ENCODE measurements around the gene SPATS2.
A peak's percentile ranks its signal among the peaks of the same experiment; 100 is the strongest.

The SPATS2 gene

GRCh38 chr12:49538510-49539403 lies 171.5 kb downstream of the SPATS2 start, which contains the start of gene KCNH3:
KCNH3 (plus strand) TSS chr12:49539030; CDS start chr12:49539417, 387 bp downstream.
- DNase-seq = peak in 49 of 56 donors; percentile 17 to 82 (median 66)

GRCh38 chr12:49539406-49540228 lies 172.4 kb downstream of the SPATS2 start:
- no peak for DNase-seq

GRCh38 chr12:49540229-49541139 lies 173.2 kb downstream of the SPATS2 start:
- no peak for DNase-seq

GRCh38 chr12:49541140-49541861 lies 174.0 kb downstream of the SPATS2 start:
- DNase-seq = no peak

- DNase-seq = no peak
Measured at GRCh38 chr12:49541911-49542505, 174.7 kb downstream of the SPATS2 start.

GRCh38 chr12:49542592-49543160 lies 175.4 kb downstream of the SPATS2 start:
- no peak for DNase-seq

- DNase-seq = no peak
Measured at GRCh38 chr12:49543221-49543913, 176.1 kb downstream of the SPATS2 start.

GRCh38 chr12:49543914-49544815 lies 176.9 kb downstream of the SPATS2 start:
- DNase-seq = no peak

- no peak for DNase-seq
Measured at GRCh38 chr12:49545815-49546214, 178.6 kb downstream of the SPATS2 start.

GRCh38 chr12:49546481-49546880 lies 179.2 kb downstream of the SPATS2 start:
- no peak for DNase-seq

GRCh38 chr12:49547090-49547690 lies 179.9 kb downstream of the SPATS2 start:
- no peak for DNase-seq

GRCh38 chr12:49548481-49548821 lies 181.2 kb downstream of the SPATS2 start:
- peak in 1 of 56 donors; percentile 57 for DNase-seq

GRCh38 chr12:49548822-49549648 lies 181.8 kb downstream of the SPATS2 start:
- peak in 13 of 56 donors; percentile 14 to 57 (median 36) for DNase-seq

- DNase-seq = no peak
Measured at GRCh38 chr12:49549735-49550692, 182.8 kb downstream of the SPATS2 start.

- no peak for DNase-seq
Measured at GRCh38 chr12:49550693-49551252, 183.5 kb downstream of the SPATS2 start.

Data from amygdala (tissue), 56 donors.